ENCODE results near the gene CHD9.

GRCh38 chr16:53024045-53024444 is 30.7 kb upstream of the CHD9 start:
- TF ChIP-seq CTCF (IDR thresholded peaks at IDR 0.05) (no peak), POLR2AphosphoS5 (IDR thresholded peaks at IDR 0.05) (no peak)

Measured in prostate gland (tissue), 2 donors.